ENCODE results near the gene GIMAP1. TPM values are rescaled to one million over a fixed set of nuclear protein-coding genes. Genes with fewer than 3 reads are reported as not detected.

Gene GIMAP1
- total RNA-seq, 1 donor from 2014 or later, result not detected

- DNase-seq (ENCODE audit: low spot score, unreplicated experiment), result no peak
- Mint-ChIP-seq H3K4me3 (ENCODE audit: low read depth) (no peak overlapping the region), H3K4me1 (ENCODE audit: low read depth) (no peaks in the 10 kb centered on the region), H3K27ac (no peak overlapping the region), H3K9me3 (ENCODE audit: low read depth) (no peaks in the 10 kb centered on the region), H3K27me3 (peaks cover 40% of the 10 kb centered on the region), H3K36me3 (ENCODE audit: insufficient read depth) (no peaks in the 10 kb centered on the region)
- no peak for TF ChIP-seq CTCF (IDR thresholded peaks at IDR 0.05; ENCODE audit: unreplicated experiment)
Observed at GRCh38 chr7:150753239-150753638, 36.8 kb downstream of the GIMAP1 start.

- Mint-ChIP-seq H3K27me3 (peaks cover 32% of the 10 kb centered on the region), H3K4me1 (ENCODE audit: low read depth) (no peaks in the 10 kb centered on the region), H3K27ac (peak overlapping the region; percentile 81), H3K9me3 (ENCODE audit: low read depth) (no peaks in the 10 kb centered on the region), H3K36me3 (ENCODE audit: insufficient read depth) (no peaks in the 10 kb centered on the region), H3K4me3 (ENCODE audit: low read depth) (no peak overlapping the region)
- no peak for DNase-seq (ENCODE audit: low spot score, unreplicated experiment)
- peak; percentile 35 for TF ChIP-seq CTCF (IDR thresholded peaks at IDR 0.05; ENCODE audit: unreplicated experiment)
Observed at GRCh38 chr7:150753826-150754603, 37.6 kb downstream of the GIMAP1 start.

- H3K4me1 Mint-ChIP-seq (ENCODE audit: low read depth), result no peaks in the 10 kb centered on the region
- H3K27me3 Mint-ChIP-seq, result peaks cover 23% of the 10 kb centered on the region
- DNase-seq (ENCODE audit: low spot score, unreplicated experiment), result no peak
- no peak overlapping the region for H3K27ac Mint-ChIP-seq
- no peak for TF ChIP-seq CTCF (IDR thresholded peaks at IDR 0.05; ENCODE audit: unreplicated experiment)
- H3K4me3 Mint-ChIP-seq (ENCODE audit: low read depth), result no peak overlapping the region
- no peaks in the 10 kb centered on the region for H3K9me3 Mint-ChIP-seq (ENCODE audit: low read depth)
- H3K36me3 Mint-ChIP-seq (ENCODE audit: insufficient read depth), result no peaks in the 10 kb centered on the region
Observed at GRCh38 chr7:150754951-150755350, 38.5 kb downstream of the GIMAP1 start.

GRCh38 chr7:150755473-150756099 is 39.2 kb downstream of the GIMAP1 start:
- Mint-ChIP-seq H3K4me1 (ENCODE audit: low read depth) (no peaks in the 10 kb centered on the region), H3K9me3 (ENCODE audit: low read depth) (no peaks in the 10 kb centered on the region), H3K27me3 (peaks cover 20% of the 10 kb centered on the region), H3K36me3 (ENCODE audit: insufficient read depth) (no peaks in the 10 kb centered on the region), H3K27ac (no peak overlapping the region), H3K4me3 (ENCODE audit: low read depth) (no peak overlapping the region)
- no peak for TF ChIP-seq CTCF (IDR thresholded peaks at IDR 0.05; ENCODE audit: unreplicated experiment)
- no peak for DNase-seq (ENCODE audit: low spot score, unreplicated experiment)

- Mint-ChIP-seq H3K27ac (no peak overlapping the region), H3K27me3 (peaks cover 18% of the 10 kb centered on the region), H3K36me3 (ENCODE audit: insufficient read depth) (no peaks in the 10 kb centered on the region), H3K4me3 (ENCODE audit: low read depth) (no peak overlapping the region), H3K9me3 (ENCODE audit: low read depth) (peaks cover under 1% of the 10 kb centered on the region), H3K4me1 (ENCODE audit: low read depth) (no peaks in the 10 kb centered on the region)
- DNase-seq (ENCODE audit: low spot score, unreplicated experiment), result no peak
- TF ChIP-seq CTCF (IDR thresholded peaks at IDR 0.05; ENCODE audit: unreplicated experiment), result no peak
Observed at GRCh38 chr7:150756166-150756565, 39.8 kb downstream of the GIMAP1 start.
